ENCODE results near the gene PHKA2.

The PHKA2 gene

GRCh38 chrX:18920079-18920478, 63.8 kb downstream of the PHKA2 start:
- TF ChIP-seq, protein P1, sequence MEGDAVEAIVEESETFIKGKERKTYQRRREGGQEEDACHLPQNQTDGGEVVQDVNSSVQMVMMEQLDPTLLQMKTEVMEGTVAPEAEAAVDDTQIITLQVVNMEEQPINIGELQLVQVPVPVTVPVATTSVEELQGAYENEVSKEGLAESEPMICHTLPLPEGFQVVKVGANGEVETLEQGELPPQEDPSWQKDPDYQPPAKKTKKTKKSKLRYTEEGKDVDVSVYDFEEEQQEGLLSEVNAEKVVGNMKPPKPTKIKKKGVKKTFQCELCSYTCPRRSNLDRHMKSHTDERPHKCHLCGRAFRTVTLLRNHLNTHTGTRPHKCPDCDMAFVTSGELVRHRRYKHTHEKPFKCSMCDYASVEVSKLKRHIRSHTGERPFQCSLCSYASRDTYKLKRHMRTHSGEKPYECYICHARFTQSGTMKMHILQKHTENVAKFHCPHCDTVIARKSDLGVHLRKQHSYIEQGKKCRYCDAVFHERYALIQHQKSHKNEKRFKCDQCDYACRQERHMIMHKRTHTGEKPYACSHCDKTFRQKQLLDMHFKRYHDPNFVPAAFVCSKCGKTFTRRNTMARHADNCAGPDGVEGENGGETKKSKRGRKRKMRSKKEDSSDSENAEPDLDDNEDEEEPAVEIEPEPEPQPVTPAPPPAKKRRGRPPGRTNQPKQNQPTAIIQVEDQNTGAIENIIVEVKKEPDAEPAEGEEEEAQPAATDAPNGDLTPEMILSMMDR (IDR thresholded peaks at IDR 0.05; ENCODE audit: borderline replicate concordance, control extremely low read depth, extremely low read depth, insufficient read depth, missing control alignments) = no peak
- in situ Hi-C loops (cut with MboI; ENCODE audit: low sequenced_read_pairs, unreplicated experiment) = no loop called here
- no peak for DNase-seq (ENCODE audit: low spot score)

DNA sequence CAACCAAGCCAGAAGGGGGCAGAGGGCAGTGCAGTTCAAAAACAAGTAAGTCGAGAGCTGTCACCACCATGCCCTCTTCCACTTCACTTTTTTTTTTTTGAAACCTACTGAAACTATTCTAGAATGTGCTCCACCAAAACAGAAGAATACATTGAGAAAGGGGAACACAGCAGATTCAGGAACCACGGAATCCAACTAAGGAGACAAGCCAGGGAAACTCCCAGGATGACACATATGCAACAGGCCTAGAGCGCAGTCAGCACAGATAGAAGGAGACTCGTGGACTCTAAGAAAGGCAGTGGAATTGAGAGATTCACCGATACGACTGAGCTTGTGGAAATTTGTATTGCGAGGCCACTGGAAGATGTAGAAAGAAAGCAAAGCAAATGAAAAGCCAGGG, 66.1 kb downstream of the PHKA2 start:
- TF ChIP-seq, protein P1 (IDR thresholded peaks at IDR 0.05; ENCODE audit: borderline replicate concordance, control extremely low read depth, extremely low read depth, insufficient read depth, missing control alignments) = no peak
- DNase-seq (ENCODE audit: low spot score) = no peak
- in situ Hi-C loops (cut with MboI; ENCODE audit: low sequenced_read_pairs, unreplicated experiment) = no loop called here

- DNase-seq (ENCODE audit: low spot score) = no peak
- in situ Hi-C loops (cut with MboI; ENCODE audit: low sequenced_read_pairs, unreplicated experiment) = no loop called here
- TF ChIP-seq, protein P1 (IDR thresholded peaks at IDR 0.05; ENCODE audit: borderline replicate concordance, control extremely low read depth, extremely low read depth, insufficient read depth, missing control alignments) = no peak
Observed at GRCh38 chrX:18906286-18906685, 77.6 kb downstream of the PHKA2 start.

DNA sequence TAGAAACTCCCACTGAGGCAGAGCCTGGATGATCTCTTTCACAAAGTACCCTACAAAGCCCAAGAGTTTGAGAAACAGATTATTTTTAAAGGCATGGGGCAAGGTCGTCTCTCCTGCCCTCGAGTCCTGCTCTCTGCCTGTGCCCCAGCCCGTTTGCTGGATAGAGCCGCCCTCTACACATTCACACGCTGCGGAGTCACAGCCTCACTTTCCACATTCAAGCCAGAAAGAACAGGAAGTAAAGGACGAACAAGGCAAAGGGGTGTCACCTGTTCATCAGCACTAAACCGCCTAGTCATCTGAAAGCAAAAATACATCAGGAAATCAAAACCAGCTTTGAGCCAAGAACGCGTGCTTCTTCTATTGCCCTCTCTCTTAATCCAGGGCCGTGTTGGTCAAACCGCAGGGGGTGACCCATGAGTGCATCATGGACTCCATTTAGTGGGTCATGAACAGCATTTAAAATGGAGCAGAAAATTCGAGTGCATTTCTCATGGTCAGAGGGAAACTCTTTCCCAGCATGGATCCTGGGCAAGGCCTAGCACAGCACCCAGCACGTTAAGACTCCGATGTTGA, 83.4 kb downstream of the PHKA2 start:
- no peak for DNase-seq (ENCODE audit: low spot score)
- TF ChIP-seq, protein P1 (IDR thresholded peaks at IDR 0.05; ENCODE audit: borderline replicate concordance, control extremely low read depth, extremely low read depth, insufficient read depth, missing control alignments) = no peak
- in situ Hi-C loops (cut with MboI; ENCODE audit: low sequenced_read_pairs, unreplicated experiment) = no loop called here

GRCh38 chrX:18899796-18900380, 84.0 kb downstream of the PHKA2 start:
- DNase-seq (ENCODE audit: low spot score) = peak; percentile 48
- in situ Hi-C loops (cut with MboI; ENCODE audit: low sequenced_read_pairs, unreplicated experiment) = loop anchor here (10.0 kb wide), 1 partner anchor 475 kb away; the partner anchor contains the start of gene CDKL5
- TF ChIP-seq, protein P1 (IDR thresholded peaks at IDR 0.05; ENCODE audit: borderline replicate concordance, control extremely low read depth, extremely low read depth, insufficient read depth, missing control alignments) = no peak

DNA sequence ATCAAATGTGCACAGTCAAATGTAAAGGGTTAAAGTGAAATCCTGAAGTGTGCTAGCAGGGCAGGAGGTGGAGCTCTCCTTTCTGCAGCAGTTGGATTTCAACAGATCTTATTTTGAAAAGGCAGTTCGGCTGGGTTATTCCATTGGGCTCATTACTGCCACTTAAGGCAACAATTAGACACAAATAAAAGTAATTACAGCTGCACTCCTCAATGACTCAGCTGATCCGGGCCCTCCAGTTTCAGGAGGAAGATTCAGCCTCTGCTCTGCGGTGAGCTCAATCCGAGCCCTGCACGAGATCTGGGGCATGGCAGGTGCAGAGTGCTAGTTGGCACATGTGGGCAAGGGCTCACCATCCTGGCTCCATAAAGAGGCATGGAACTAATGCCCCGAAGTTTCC, 85.4 kb downstream of the PHKA2 start:
- in situ Hi-C loops (cut with MboI; ENCODE audit: low sequenced_read_pairs, unreplicated experiment) = loop anchor here (10.0 kb wide), 1 partner anchor 474 kb away; the partner anchor contains the start of gene CDKL5
- no peak for DNase-seq (ENCODE audit: low spot score)
- TF ChIP-seq, protein P1 (IDR thresholded peaks at IDR 0.05; ENCODE audit: borderline replicate concordance, control extremely low read depth, extremely low read depth, insufficient read depth, missing control alignments) = no peak
